GM13976 (cell line): ENCODE data around the gene LRRC26.

ENCODE experiments used
- DNase-seq: peaks from one replicate; pipeline ENCODE4 v3.0.0; 2012; ENCODE audit warnings: low spot score
- in situ Hi-C: fragments of 300-500 bp; cut with MboI; formaldehyde crosslinking; loops from one replicate; pipeline ENCODE4 v1.12.0; 2022; ENCODE audit warnings: low sequenced_read_pairs, mixed read lengths, inconsistent platforms; ENCODE audit not compliant: unreplicated experiment
- TF ChIP-seq, protein P1 (sequence below): IDR thresholded peaks from 2 replicates; pipeline ENCODE4 v1.5.1; 2012; ENCODE audit warnings: borderline replicate concordance, mild to moderate bottlenecking; ENCODE audit not compliant: insufficient read depth; ENCODE audit errors: extremely low read depth, missing control alignments, control extremely low read depth

LRRC26 gene

DNA sequence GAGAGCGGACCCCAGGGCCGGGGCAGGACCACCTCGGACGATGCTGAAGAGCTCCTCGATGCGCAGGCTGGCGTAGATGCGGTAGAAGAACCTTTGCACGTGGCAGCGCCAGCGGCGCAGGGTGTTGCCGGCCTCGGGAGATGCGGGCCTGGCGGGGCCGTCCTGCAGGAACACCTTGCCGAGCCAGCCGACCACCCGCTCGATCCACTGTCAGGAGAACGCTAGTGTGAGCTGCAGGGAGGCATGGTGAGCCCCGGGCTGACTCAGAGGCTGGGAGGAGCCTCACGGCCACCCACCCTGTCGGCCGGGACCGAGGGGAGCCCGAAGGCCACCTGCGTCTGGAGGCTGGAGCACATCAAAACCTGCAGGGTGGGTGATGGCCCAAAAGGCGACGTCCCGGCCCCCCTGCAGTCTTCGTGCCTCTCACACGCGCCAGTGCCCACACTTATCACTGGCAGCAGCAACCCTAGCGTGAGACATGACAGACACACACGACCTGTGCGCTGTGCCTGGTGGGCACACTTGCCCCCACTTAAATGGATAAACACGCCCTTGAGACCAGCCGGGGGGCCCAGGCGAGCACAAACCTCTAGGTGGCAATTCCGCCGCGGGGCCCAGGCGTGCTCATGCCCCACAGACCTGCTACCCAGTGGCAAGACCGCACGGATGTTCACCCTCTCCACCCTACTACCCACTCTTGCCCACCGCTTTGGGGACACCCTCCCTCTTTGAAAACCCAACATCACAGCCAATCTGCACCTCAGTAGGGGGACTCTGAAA lies 15.2 kb upstream of the LRRC26 start:
- in situ Hi-C loops, result no loop called here

DNA sequence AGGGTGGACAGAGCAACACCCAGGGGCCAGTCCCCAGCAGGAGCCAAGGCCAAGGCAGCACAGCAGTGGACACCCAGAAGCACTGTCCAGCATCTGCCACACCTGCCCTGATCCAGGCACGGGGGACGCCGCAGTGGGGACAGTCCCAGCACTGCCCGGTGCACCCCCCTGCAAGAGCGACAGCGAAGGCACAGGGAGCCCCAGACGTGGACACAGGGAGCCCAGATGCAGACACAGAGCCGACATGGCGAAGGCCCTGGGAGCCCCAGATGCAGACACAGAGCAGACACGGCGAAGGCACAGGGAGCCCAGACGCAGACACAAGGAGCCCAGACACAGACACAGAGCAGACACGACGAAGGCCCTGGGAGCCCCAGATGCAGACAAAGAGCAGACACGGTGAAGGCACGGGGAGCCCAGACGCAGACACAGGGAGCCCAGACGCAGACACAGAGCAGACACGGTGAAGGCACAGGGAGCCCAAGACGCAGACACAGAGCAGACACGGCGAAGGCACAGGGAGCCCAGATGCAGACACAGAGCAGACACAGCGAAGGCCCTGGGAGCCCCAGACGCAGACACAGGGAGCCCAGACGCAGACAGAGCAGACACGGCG lies 14.2 kb upstream of the LRRC26 start:
- in situ Hi-C loops, result no loop called here
- TF ChIP-seq, protein P1, sequence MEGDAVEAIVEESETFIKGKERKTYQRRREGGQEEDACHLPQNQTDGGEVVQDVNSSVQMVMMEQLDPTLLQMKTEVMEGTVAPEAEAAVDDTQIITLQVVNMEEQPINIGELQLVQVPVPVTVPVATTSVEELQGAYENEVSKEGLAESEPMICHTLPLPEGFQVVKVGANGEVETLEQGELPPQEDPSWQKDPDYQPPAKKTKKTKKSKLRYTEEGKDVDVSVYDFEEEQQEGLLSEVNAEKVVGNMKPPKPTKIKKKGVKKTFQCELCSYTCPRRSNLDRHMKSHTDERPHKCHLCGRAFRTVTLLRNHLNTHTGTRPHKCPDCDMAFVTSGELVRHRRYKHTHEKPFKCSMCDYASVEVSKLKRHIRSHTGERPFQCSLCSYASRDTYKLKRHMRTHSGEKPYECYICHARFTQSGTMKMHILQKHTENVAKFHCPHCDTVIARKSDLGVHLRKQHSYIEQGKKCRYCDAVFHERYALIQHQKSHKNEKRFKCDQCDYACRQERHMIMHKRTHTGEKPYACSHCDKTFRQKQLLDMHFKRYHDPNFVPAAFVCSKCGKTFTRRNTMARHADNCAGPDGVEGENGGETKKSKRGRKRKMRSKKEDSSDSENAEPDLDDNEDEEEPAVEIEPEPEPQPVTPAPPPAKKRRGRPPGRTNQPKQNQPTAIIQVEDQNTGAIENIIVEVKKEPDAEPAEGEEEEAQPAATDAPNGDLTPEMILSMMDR, result no peak
- no peak for DNase-seq

More for the DNA sequence above, 15.2 kb upstream of the LRRC26 start:
- TF ChIP-seq, protein P1, result no peak
- DNase-seq, result no peak

DNA sequence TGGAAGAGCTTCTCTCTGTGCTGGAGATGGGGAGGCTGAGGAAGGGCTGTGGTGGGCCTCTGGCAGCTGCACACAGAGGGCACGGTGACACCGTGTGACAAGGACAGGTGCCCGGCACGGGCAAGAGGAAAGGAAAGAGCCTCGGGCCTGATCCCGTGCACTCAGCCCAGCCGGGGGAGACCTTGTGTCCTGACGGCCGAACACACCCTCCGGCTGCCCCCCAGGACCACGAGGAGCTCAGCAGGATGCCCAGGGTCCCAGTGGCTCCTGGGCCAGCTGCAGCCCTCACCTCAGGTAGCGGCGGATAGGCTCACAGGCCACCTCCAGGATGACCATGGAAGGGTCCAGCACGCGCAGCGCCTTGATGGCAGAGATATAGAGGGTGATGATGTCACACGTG lies 13.0 kb upstream of the LRRC26 start:
- TF ChIP-seq, protein P1, result no peak
- in situ Hi-C loops, result no loop called here
- DNase-seq, result no peak

DNA sequence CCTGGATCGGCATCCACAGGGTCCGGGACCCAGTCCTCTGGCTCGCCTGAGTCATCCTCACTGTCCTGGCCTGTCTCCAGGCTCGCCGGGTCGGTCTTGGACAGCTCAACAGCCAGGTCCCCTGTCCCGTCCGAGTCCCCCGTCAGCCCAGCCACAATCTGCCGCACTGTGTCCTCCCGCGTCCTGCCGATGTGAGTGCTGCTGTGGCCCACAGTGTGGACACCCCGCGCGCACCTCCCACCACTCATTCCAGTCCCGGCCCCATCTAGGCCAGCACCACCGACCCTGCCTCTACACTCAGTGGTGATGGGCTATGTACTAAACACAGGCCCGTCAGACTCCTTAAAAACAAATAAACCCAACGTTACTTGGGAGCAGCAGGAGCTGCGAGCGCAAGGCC lies 11.8 kb upstream of the LRRC26 start:
- no peak for DNase-seq
- in situ Hi-C loops, result no loop called here
- TF ChIP-seq, protein P1, result no peak

DNA sequence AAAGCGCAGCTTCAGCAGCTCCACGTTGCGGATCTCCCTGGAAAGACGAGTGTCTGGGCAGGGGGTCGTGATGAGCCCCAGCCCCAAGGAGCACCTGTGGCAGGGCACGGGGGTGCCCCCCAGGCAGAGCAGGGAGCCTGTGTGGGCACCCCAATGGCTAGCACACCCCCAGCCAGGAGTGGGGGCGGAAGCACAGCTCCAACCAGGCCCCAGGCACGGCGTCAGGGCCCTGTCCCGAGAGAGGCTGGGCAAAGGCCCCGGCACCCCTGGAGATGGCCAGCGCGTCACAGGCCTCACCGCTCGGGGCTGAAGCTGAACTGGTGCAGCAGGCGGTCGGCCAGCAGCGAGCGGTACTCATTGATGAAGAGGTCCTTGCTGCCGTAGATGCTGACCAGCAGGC lies 10.6 kb upstream of the LRRC26 start:
- in situ Hi-C loops, result no loop called here
- TF ChIP-seq, protein P1, result no peak
- no peak for DNase-seq

DNA sequence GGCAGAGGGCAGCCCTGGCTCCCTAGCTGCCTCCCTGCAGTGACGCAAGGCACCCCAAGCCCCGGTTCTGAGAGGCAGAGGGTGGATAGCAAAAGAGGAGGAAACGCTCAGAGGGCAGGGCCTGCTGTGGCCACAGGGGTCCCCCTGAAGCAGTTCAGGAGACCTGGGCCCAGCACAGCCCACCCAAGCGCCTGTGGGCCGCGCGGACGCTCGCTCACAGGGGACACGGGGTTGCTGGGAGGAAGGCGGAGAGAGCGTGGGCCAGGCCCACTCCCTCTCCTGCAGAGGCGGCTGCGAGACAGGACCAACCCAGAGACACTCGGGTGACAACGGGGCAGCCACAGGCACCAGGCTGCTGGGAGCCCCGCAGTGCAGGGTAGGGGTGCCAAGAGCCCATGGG lies 9.9 kb upstream of the LRRC26 start:
- in situ Hi-C loops, result no loop called here
- TF ChIP-seq, protein P1, result no peak
- no peak for DNase-seq
